Psoas muscle (tissue), 8 donors: ENCODE results near the gene GRM5. TPM values are rescaled to one million over a fixed set of nuclear protein-coding genes. Genes with fewer than 3 reads are reported as not detected.

Experiments
- ATAC-seq, 4 donors: fragments of 200-7000 bp; cut with Tn5 transposase; one replicate each; pipeline ENCODE4 v1.9.1; 2020; ENCODE audit warnings: moderate library complexity in 3 of 4, mild to moderate bottlenecking in 2 of 4
- DNase-seq, 2 donors: peaks; one replicate each; pipeline ENCODE4 v3.0.0-alpha.2; 2020
- H3K27ac ChIP-seq: fragments of 200-600 bp; one replicate; pipeline ENCODE4 v1.8.0; 2022
- H3K27me3 ChIP-seq, 3 donors: fragments of 200-600 bp in 1 of 3; one replicate each; pipeline versions ENCODE4 v1.6.1 to v1.8.0; 2013 to 2022; ENCODE audit warnings: low read length in 2 of 3, mild to moderate bottlenecking in 2 of 3, moderate library complexity in 1 of 3; ENCODE audit not compliant: insufficient read depth in 3 of 3
- H3K36me3 ChIP-seq, 2 donors: fragments of 200-600 bp in 1 of 2; one replicate each; pipeline versions ENCODE4 v1.6.1 to v1.8.0; 2013 to 2022; ENCODE audit warnings: low read depth in 1 of 2, mild to moderate bottlenecking in 1 of 2, moderate library complexity in 1 of 2; ENCODE audit not compliant: insufficient read depth in 1 of 2
- H3K4me1 ChIP-seq: fragments of 200-600 bp; one replicate; pipeline ENCODE4 v1.8.0; 2022
- H3K4me3 ChIP-seq: fragments of 200-600 bp; one replicate; pipeline ENCODE4 v1.8.0; 2022; ENCODE audit warnings: mild to moderate bottlenecking
- H3K9me3 ChIP-seq: fragments of 200-600 bp; one replicate; pipeline ENCODE4 v1.8.0; 2022
- WGBS, 3 donors: extraction: QIAGEN DNeasy Blood & Tissue Kit; methylation state at CpG; one replicate each; pipeline versions ENCODE4 v1.1.6 to v1.1.7; 2013; 5-methylcytosine and 5-hydroxymethylcytosine counted together
- intact Hi-C, 2 donors: fragments of 100-400 bp; cut with DNase I; formaldehyde crosslinking; loops; one replicate each; pipeline versions ENCODE4 v1.11.0 to v1.14.2; 2022
- polyA plus RNA-seq, 3 donors: library from polyadenylated mRNA; stranded (reverse); fragments of 200-250 nt; gene quantifications; one replicate each; pipeline ENCODE4 v1.2.3, GENCODE V29; 2013
- total RNA-seq, 4 donors: library from RNA; stranded (reverse); fragmentation: NEBNext Ultra II Directional in 2 of 4; extraction: Animal tissue kit (Norgen Biotek cat#: 25700) in 2 of 4; gene quantifications; one replicate each; pipeline versions ENCODE4 v1.2.1 to v1.2.4, GENCODE V29; 2021 to 2023
- TF ChIP-seq, protein P1 (sequence below): fragments of 200-600 bp; IDR thresholded peaks from one replicate; pipeline ENCODE4 v1.8.0; 2022; ENCODE audit warnings: antibody characterized with exemption
- donor health status: healthy with polysubstance abuse.
- donor health status: DM: no; HTN: no; CAD: no; lungs with moderate emphysema.
- donor health status: Bipolar disorder and iron deficiency.
- donor health status: healthy.
- donor health status: DM: yes; HTN: yes; CAD: no.
- donor health status: DM: no; HTN: no; CAD: no.
- donor health status: DM: no; HTN: no; CAD: no.
- donor health status: DM: yes; HTN: yes; CAD: no.

The GRM5 gene
- total and polyA plus RNA-seq, 7 donors = under 0.01 TPM; not detected in 6

DNA sequence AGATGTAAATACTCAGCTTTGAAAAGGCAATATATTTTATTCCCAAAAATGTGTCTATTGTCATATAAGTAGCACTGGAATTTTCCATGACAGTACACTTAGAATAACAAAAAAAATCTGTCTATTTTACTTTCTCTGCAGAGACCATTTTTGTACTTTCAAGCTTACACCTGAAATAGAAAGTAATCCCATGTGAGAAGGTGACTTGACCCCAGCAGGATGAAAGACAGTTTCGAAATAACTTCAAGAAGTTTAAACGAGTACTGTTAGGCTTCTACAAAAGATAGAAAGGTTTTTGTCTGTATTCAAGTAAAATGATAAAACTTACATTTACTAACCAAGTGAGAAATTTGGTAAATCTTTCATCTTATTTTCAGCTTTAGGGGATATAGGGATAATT is 468.4 kb downstream of the GRM5 start:
- ATAC-seq (no peak), DNase-seq (no peak)
- WGBS, 3 donors = 64 to 78% (median 75%) methylated on average over 2 of the region's 2 CpGs
- Histone ChIP-seq H3K4me1 (no peaks in the 10 kb centered on the region), H3K27ac (no peak overlapping the region), H3K36me3 (no peaks in the 10 kb centered on the region), H3K9me3 (no peaks in the 10 kb centered on the region), H3K27me3 (no peaks in the 10 kb centered on the region), H3K4me3 (no peak overlapping the region)
- TF ChIP-seq, protein P1, sequence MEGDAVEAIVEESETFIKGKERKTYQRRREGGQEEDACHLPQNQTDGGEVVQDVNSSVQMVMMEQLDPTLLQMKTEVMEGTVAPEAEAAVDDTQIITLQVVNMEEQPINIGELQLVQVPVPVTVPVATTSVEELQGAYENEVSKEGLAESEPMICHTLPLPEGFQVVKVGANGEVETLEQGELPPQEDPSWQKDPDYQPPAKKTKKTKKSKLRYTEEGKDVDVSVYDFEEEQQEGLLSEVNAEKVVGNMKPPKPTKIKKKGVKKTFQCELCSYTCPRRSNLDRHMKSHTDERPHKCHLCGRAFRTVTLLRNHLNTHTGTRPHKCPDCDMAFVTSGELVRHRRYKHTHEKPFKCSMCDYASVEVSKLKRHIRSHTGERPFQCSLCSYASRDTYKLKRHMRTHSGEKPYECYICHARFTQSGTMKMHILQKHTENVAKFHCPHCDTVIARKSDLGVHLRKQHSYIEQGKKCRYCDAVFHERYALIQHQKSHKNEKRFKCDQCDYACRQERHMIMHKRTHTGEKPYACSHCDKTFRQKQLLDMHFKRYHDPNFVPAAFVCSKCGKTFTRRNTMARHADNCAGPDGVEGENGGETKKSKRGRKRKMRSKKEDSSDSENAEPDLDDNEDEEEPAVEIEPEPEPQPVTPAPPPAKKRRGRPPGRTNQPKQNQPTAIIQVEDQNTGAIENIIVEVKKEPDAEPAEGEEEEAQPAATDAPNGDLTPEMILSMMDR = no peak
- intact Hi-C loops = no loop called here

- Histone ChIP-seq H3K27me3 (no peaks in the 10 kb centered on the region), H3K36me3 (no peaks in the 10 kb centered on the region), H3K4me1 (no peaks in the 10 kb centered on the region), H3K9me3 (no peaks in the 10 kb centered on the region), H3K27ac (no peak overlapping the region), H3K4me3 (no peak overlapping the region)
- 83 to 90% (median 85%) methylated on average over 2 of the region's 2 CpGs for WGBS, 3 donors
- no peak for ATAC-seq
- TF ChIP-seq, protein P1 = no peak
- intact Hi-C loops = no loop called here
- DNase-seq = no peak
Observed at GRCh38 chr11:88596786-88597185, 469.0 kb downstream of the GRM5 start.

DNA sequence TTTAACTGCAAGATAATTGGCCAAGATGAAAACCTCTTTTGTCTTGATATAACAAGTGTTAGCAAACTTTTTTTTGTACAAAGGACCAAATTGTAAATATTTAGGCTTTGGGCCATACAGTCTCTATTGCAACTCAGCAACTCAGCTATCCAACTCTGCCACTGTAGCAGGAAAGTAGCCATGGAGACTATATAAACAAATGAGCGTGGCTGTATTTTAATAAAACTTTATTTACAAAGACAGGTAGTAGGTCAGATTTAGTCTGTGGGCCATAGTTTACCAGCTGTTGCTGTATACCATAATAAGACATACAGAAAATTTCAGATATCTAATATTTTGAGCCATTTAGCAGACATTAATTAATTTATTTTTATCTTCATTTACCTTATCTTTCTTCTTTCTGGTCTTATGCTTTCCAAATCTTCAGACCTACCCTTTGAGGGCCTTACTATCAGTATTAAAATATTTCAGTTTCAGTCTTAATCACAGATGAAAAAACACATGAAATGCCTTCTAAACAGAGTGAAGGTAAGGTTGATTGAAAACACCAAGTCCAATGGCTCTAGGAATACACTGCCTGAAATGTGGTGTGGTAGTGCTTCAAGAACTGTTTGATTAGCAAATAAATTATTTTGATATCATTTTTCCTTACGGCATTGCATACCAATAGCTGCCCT is 471.4 kb downstream of the GRM5 start:
- Histone ChIP-seq H3K36me3 (no peaks in the 10 kb centered on the region), H3K4me3 (no peak overlapping the region), H3K9me3 (no peaks in the 10 kb centered on the region), H3K4me1 (no peaks in the 10 kb centered on the region), H3K27me3 (no peaks in the 10 kb centered on the region), H3K27ac (no peak overlapping the region)
- intact Hi-C loops = no loop called here
- 78 to 85% (median 81%) methylated on average over 2 of the region's 2 CpGs for WGBS, 3 donors
- no peak for ATAC-seq
- no peak for DNase-seq
- TF ChIP-seq, protein P1 = no peak

- Histone ChIP-seq H3K27me3 (peaks cover 0 to 3% (median 0%) of the 10 kb centered on the region in 3 donors), H3K27ac (no peak overlapping the region), H3K4me3 (no peak overlapping the region), H3K9me3 (no peaks in the 10 kb centered on the region), H3K4me1 (no peaks in the 10 kb centered on the region), H3K36me3 (no peaks in the 10 kb centered on the region)
- 77 to 85% (median 79%) methylated on average over 3 of the region's 3 CpGs for WGBS, 3 donors
- intact Hi-C loops = no loop called here
- no peak for ATAC-seq
- TF ChIP-seq, protein P1 = no peak
- no peak for DNase-seq
Observed at GRCh38 chr11:88590361-88590760, 475.4 kb downstream of the GRM5 start.

DNA sequence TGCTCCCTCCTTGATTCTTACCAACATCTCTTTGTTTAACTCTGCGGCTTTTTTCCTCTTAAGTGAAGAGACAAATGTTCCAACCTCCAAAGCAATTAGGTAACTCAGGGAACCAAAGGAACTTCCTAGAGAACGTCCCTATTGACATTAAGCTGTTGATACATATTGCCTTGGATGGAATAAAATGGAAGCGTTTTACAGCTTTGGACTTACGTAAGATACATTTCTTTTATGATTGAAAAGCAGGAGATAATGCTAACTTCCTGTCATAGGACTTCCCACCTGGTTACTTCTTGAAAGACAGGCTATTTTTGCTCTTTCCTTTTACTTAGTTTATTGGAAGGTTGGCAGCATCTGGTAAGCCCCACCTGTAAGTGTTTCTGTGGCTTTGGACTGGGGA is 482.5 kb downstream of the GRM5 start:
- peaks cover 0 to 3% (median 0%) of the 10 kb centered on the region in 3 donors for H3K27me3 ChIP-seq
- ATAC-seq (no peak), DNase-seq (no peak)
- 60 to 61% (median 61%) methylated on average over 4 of the region's 4 CpGs for WGBS, 3 donors
- H3K9me3 ChIP-seq = no peaks in the 10 kb centered on the region
- no peaks in the 10 kb centered on the region for H3K4me1 ChIP-seq
- H3K4me3 ChIP-seq = no peak overlapping the region
- intact Hi-C loops = no loop called here
- H3K36me3 ChIP-seq = no peaks in the 10 kb centered on the region
- H3K27ac ChIP-seq = no peak overlapping the region
- TF ChIP-seq, protein P1 = no peak
